ENCODE measurements around the gene PCBD2. TPM values are rescaled to one million over a fixed set of nuclear protein-coding genes. Genes with fewer than 3 reads are reported as not detected.

Gene PCBD2
- total and polyA plus RNA-seq, 7 donors: 8.9 to 29.9 (median 23.8) TPM

DNA sequence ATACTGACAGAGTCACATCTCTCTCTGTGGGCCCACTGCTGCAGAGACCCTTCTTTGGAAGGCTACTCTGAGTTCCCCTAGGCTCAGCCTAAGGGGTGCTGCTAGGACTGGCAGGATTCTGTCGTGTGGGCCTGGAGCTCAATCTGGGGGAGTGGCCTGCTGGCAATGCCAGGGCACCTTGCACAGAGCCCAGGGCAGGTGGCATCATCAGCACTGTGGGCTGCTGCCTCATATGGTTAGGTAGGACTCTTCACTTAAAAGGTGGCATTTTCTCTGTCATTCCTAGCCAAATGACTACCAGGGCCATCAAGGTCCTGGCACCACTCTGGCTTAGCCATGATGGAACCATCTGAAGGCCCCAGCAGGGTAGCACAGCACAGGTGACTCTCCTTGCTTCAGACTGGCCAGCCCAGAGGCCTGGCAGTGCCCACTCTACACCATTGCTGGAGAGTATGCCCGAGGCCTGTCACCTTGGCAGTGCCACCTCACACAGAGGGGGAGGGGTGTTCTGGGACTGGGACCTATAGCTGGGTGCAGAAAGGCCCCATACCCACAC lies 107.2 kb downstream of the PCBD2 start:
- H3K4me1 ChIP-seq: no peaks in the 10 kb centered on the region
- intact Hi-C loops (cut with DNase I): loop anchor here in 1 of 2 donors (10.0 kb wide), 2 partner anchors 183 to 323 kb away; no protein-coding TSS in a partner anchor
- ATAC-seq (no peak), DNase-seq (no peak)
- no peak overlapping the region for H3K4me3 ChIP-seq
- H3K27me3 ChIP-seq (ENCODE audit: insufficient read depth in 3 of 3, low read length in 2 of 3): no peaks in the 10 kb centered on the region
- no peaks in the 10 kb centered on the region for H3K9me3 ChIP-seq
- no peak overlapping the region for H3K27ac ChIP-seq
- WGBS, 3 donors: 76 to 93% (median 77%) methylated on average over 2 of the region's 2 CpGs
- no peak for TF ChIP-seq CTCF (IDR thresholded peaks at IDR 0.05)
- no peaks in the 10 kb centered on the region for H3K36me3 ChIP-seq (ENCODE audit: insufficient read depth in 1 of 2, low read depth in 1 of 2)

Other genes with a start within 250 kb of the PCBD2 start
- gene CAMLG, start 166.6 kb upstream of the PCBD2 start, total RNA-seq: 10 to 100 TPM; 25.8 to 44.9 (median 29.6) TPM
- gene CAMLG, start 166.6 kb upstream of the PCBD2 start, polyA plus RNA-seq: 10 to 100 TPM; 29.8 to 56.5 (median 48.1) TPM
- gene DDX46, start 146.4 kb upstream of the PCBD2 start, total RNA-seq: 10 to 100 TPM; 37.7 to 48.7 (median 47.0) TPM
- 10 to 100 TPM; 16.5 to 47.3 (median 24.4) TPM for gene DDX46, start 146.4 kb upstream of the PCBD2 start, polyA plus RNA-seq
- gene C5orf24, start 59.2 kb upstream of the PCBD2 start, total RNA-seq: 10 to 100 TPM; 24.7 to 28.3 (median 25.3) TPM
- gene C5orf24, start 59.2 kb upstream of the PCBD2 start, polyA plus RNA-seq: 10 to 100 TPM; 16.0 to 31.4 (median 26.5) TPM
- 10 to 100 TPM; 21.1 to 32.0 (median 26.6) TPM for gene TXNDC15, start 30.8 kb upstream of the PCBD2 start, total RNA-seq
- 10 to 100 TPM; 23.2 to 34.0 (median 28.6) TPM for gene TXNDC15, start 30.8 kb upstream of the PCBD2 start, polyA plus RNA-seq
- 1 to 10 TPM in 3 of 4 donors, under 1 TPM in 1; 0.79 to 1.8 (median 1.2) TPM for gene CATSPER3, start 62.8 kb downstream of the PCBD2 start, total RNA-seq
- gene CATSPER3, start 62.8 kb downstream of the PCBD2 start, polyA plus RNA-seq: 1 to 10 TPM in 2 of 3 donors, under 1 TPM in 1; 0.73 to 1.8 (median 1.8) TPM
- gene PITX1, start 129.1 kb downstream of the PCBD2 start, total RNA-seq: 10 to 100 TPM; 35.8 to 84.0 (median 58.9) TPM
- 100 to 1,000 TPM in 1 of 3 donors, 10 to 100 TPM in 2; 13.6 to 103 (median 38.7) TPM for gene PITX1, start 129.1 kb downstream of the PCBD2 start, polyA plus RNA-seq

Data from psoas muscle (tissue), 8 donors.